Fibroblast of lung (primary cell): Measurements from ENCODE around the gene JUN. TPM values are rescaled to one million over a fixed set of nuclear protein-coding genes. Genes with fewer than 3 reads are reported as not detected.

Source experiments
- DNase-seq, 2 donors: peaks; one replicate each; pipeline versions ENCODE4 v3.0.0 to v3.0.0-alpha.2; 2010; ENCODE audit warnings: low read depth in 2 of 2
- H2AFZ ChIP-seq: 2 replicates; pipeline ENCODE4 v1.5.1; 2012; ENCODE audit warnings: low read length, control low read depth, inconsistent platforms
- H3K27ac ChIP-seq: 2 replicates; pipeline ENCODE4 v1.5.1; 2011; ENCODE audit warnings: low read length, control low read depth; ENCODE audit not compliant: insufficient read depth
- H3K27me3 ChIP-seq: 2 replicates; pipeline ENCODE4 v1.5.1; 2011; ENCODE audit warnings: mild to moderate bottlenecking, low read length; ENCODE audit not compliant: control insufficient read depth, insufficient read depth
- H3K36me3 ChIP-seq: 2 replicates; pipeline ENCODE4 v1.5.1; 2011; ENCODE audit warnings: low read length; ENCODE audit not compliant: control insufficient read depth, insufficient read depth
- H3K4me1 ChIP-seq: 2 replicates; pipeline ENCODE4 v1.5.1; 2011; ENCODE audit warnings: low read length; ENCODE audit not compliant: control insufficient read depth, insufficient read depth; ENCODE audit errors: extremely low read depth
- H3K4me2 ChIP-seq: 2 replicates; pipeline ENCODE4 v1.5.1; 2011; ENCODE audit warnings: low read length, control low read depth; ENCODE audit not compliant: insufficient read depth; ENCODE audit errors: extremely low read depth
- H3K4me3 ChIP-seq, 4 experiments: fragments of 200-600 bp in 1 of 4; sonication (generic) in 1 of 4; replicated peaks in 1 of 4; 2 replicates each; pipeline ENCODE4 v1.5.1; 2011 to 2016; ENCODE audit warnings: low read length in 4 of 4, low read depth in 3 of 4, mild to moderate bottlenecking in 3 of 4, control low read depth in 2 of 4, inconsistent platforms in 1 of 4, mixed read lengths in 1 of 4; ENCODE audit not compliant: insufficient read depth in 1 of 4; ENCODE audit errors: control extremely low read depth in 1 of 4
- H3K79me2 ChIP-seq: 2 replicates; pipeline ENCODE4 v1.5.1; 2012; ENCODE audit warnings: mild to moderate bottlenecking, low read length, inconsistent platforms; ENCODE audit not compliant: control insufficient read depth, insufficient read depth
- H3K9ac ChIP-seq: 2 replicates; pipeline ENCODE4 v1.5.1; 2011; ENCODE audit warnings: mild to moderate bottlenecking, low read length, control low read depth; ENCODE audit not compliant: insufficient read depth
- H3K9me3 ChIP-seq: 2 replicates; pipeline ENCODE4 v1.5.1; 2012; ENCODE audit warnings: low read depth, low read length; ENCODE audit not compliant: control insufficient read depth, insufficient read depth
- H4K20me1 ChIP-seq: 2 replicates; pipeline ENCODE4 v1.5.1; 2011; ENCODE audit warnings: low read length; ENCODE audit not compliant: control insufficient read depth, insufficient read depth; ENCODE audit errors: extremely low read depth
- CTCF ChIP-seq, 2 donors: IDR thresholded peaks in 1 of 2; conservative IDR thresholded peaks in 1 of 2; 1 replicate in 1 of 2; 2 replicates in 1 of 2; pipeline ENCODE4 v1.5.1; 2011 to 2012; ENCODE audit warnings: low read length in 2 of 2, control low read depth in 1 of 2, inconsistent platforms in 1 of 2, low read depth in 1 of 2, mild to moderate bottlenecking in 1 of 2
- EZH2 ChIP-seq: IDR thresholded peaks from 2 replicates; pipeline ENCODE4 v1.5.1; 2012; ENCODE audit warnings: low read length, control low read depth, mild to moderate bottlenecking; ENCODE audit errors: missing control alignments
- polyA plus RNA-seq, 2 donors: library from polyadenylated mRNA; depleted of rRNA in 1 of 2; stranded (reverse) in 1 of 2; unstranded in 1 of 2; fragments of >200 nt; gene quantifications; 2 replicates each; pipeline ENCODE4 v1.2.1, GENCODE V29; 2011 to 2012; ENCODE audit warnings: missing spikeins in 1 of 2
- total RNA-seq: library from RNA; depleted of rRNA; stranded (reverse); fragments of >200 nt; gene quantifications from 2 replicates; pipeline ENCODE4 v1.2.1, GENCODE V29; 2014

The JUN gene
- total and polyA plus RNA-seq, 2 donors (not counting 1 experiment from before 2014, with no cell fraction given): 22.6 to 145 TPM

- Histone ChIP-seq H3K27ac (no peak overlapping the region), H3K27me3 (no peaks in the 10 kb centered on the region), H3K36me3 (no peaks in the 10 kb centered on the region), H3K4me2 (no peak overlapping the region), H3K79me2 (no peaks in the 10 kb centered on the region), H4K20me1 (no peaks in the 10 kb centered on the region), H3K9ac (no peak overlapping the region), H3K4me3 (no peak overlapping the region), H2AFZ (no peak overlapping the region), H3K9me3 (no peaks in the 10 kb centered on the region), H3K4me1 (peaks cover 11% of the 10 kb centered on the region)
- TF ChIP-seq EZH2: no peak
- no peak for TF ChIP-seq CTCF (conservative IDR thresholded peaks at IDR 0.05 in 1 of 2, IDR thresholded peaks at IDR 0.05 in 1 of 2; ENCODE audit: low read depth in 1 of 2, low read length in 2 of 2)
- no peak for DNase-seq
Measured at GRCh38 chr1:58789996-58790660, 6.3 kb upstream of the JUN start.

GRCh38 chr1:58789322-58789856, 5.5 kb upstream of the JUN start:
- Histone ChIP-seq H3K27ac (no peak overlapping the region), H3K4me3 (no peak overlapping the region), H4K20me1 (no peaks in the 10 kb centered on the region), H2AFZ (no peak overlapping the region), H3K4me1 (peaks cover 11% of the 10 kb centered on the region), H3K79me2 (no peaks in the 10 kb centered on the region), H3K4me2 (no peak overlapping the region), H3K9ac (no peak overlapping the region), H3K9me3 (no peaks in the 10 kb centered on the region), H3K27me3 (no peaks in the 10 kb centered on the region), H3K36me3 (no peaks in the 10 kb centered on the region)
- TF ChIP-seq CTCF (conservative IDR thresholded peaks at IDR 0.05 in 1 of 2, IDR thresholded peaks at IDR 0.05 in 1 of 2; ENCODE audit: low read depth in 1 of 2, low read length in 2 of 2) (no peak), EZH2 (no peak)
- DNase-seq: peak in 1 of 2 donors; percentile 26

- Histone ChIP-seq H3K4me2 (no peak overlapping the region), H3K27ac (no peak overlapping the region), H3K27me3 (no peaks in the 10 kb centered on the region), H3K9me3 (no peaks in the 10 kb centered on the region), H3K9ac (no peak overlapping the region), H4K20me1 (no peaks in the 10 kb centered on the region), H3K36me3 (no peaks in the 10 kb centered on the region), H3K79me2 (peaks cover 6% of the 10 kb centered on the region), H3K4me1 (peaks cover 11% of the 10 kb centered on the region), H3K4me3 (no peak overlapping the region), H2AFZ (no peak overlapping the region)
- TF ChIP-seq CTCF (conservative IDR thresholded peaks at IDR 0.05 in 1 of 2, IDR thresholded peaks at IDR 0.05 in 1 of 2; ENCODE audit: low read depth in 1 of 2, low read length in 2 of 2) (no peak), EZH2 (no peak)
- DNase-seq: no peak
Measured at GRCh38 chr1:58788259-58788658, 4.4 kb upstream of the JUN start.
